ENCODE measurements around the gene OLFML3.

The OLFML3 gene

DNA sequence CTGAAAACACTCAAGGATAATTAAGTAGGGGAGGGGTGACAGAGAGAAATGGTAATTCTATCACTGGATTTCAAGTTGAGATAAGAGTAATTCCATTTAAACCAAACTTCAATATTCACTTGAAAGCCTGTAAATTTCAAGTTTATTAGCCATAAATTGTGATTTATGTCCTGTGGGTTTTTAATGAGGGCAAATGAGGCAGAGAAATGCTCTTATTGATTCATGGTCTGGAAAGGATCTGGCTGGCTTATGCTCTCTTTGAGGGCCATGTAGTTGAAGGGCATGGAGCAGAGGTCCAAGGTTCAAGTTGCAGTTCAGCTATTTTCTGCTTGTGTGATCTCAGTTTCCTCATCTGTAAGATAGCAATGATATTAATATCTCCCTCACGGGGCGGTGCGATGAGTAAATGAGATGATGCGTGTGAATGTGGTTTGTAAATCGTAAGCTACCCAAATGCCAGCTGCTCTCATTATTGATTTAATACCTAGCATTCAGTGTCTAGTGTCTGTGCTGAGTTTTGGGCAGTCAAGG lies 12.3 kb downstream of the OLFML3 start:
- TF ChIP-seq CREB1 (IDR thresholded peaks at IDR 0.05; ENCODE audit: low read depth) = no peak

GRCh38 chr1:113993072-113993471 lies 13.8 kb downstream of the OLFML3 start:
- TF ChIP-seq TCF12 (IDR thresholded peaks at IDR 0.05; ENCODE audit: low read depth) (no peak), EP300 (IDR thresholded peaks at IDR 0.05; ENCODE audit: borderline replicate concordance) (no peak), ZBTB7A (IDR thresholded peaks at IDR 0.05; ENCODE audit: low read depth) (no peak), CREB1 (IDR thresholded peaks at IDR 0.05; ENCODE audit: low read depth) (no peak), CEBPB (IDR thresholded peaks at IDR 0.05) (no peak), RAD21 (IDR thresholded peaks at IDR 0.05; ENCODE audit: low read depth) (no peak), TEAD4 (IDR thresholded peaks at IDR 0.05) (no peak)

- TF ChIP-seq TEAD4 (IDR thresholded peaks at IDR 0.05) (no peak), REST (IDR thresholded peaks at IDR 0.05; ENCODE audit: low read depth) (no peak), CEBPB (IDR thresholded peaks at IDR 0.05) (no peak), YY1 (IDR thresholded peaks at IDR 0.05; ENCODE audit: low read depth) (no peak), TAF1 (IDR thresholded peaks at IDR 0.05; ENCODE audit: low read depth) (no peak), EGR1 (IDR thresholded peaks at IDR 0.05) (no peak), NFIC (IDR thresholded peaks at IDR 0.05) (no peak), EP300 (IDR thresholded peaks at IDR 0.05; ENCODE audit: borderline replicate concordance) (no peak), TCF12 (IDR thresholded peaks at IDR 0.05; ENCODE audit: low read depth) (no peak), FOXM1 (IDR thresholded peaks at IDR 0.05; ENCODE audit: borderline replicate concordance, low read depth) (no peak), ZBTB7A (IDR thresholded peaks at IDR 0.05; ENCODE audit: low read depth) (no peak), CREB1 (IDR thresholded peaks at IDR 0.05; ENCODE audit: low read depth) (no peak), USF1 (IDR thresholded peaks at IDR 0.05) (no peak), RAD21 (IDR thresholded peaks at IDR 0.05; ENCODE audit: low read depth) (no peak)
- TF ChIP-seq, protein P1, sequence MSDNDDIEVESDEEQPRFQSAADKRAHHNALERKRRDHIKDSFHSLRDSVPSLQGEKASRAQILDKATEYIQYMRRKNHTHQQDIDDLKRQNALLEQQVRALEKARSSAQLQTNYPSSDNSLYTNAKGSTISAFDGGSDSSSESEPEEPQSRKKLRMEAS (IDR thresholded peaks at IDR 0.05) = no peak
Observed at GRCh38 chr1:113993766-113994165, 14.5 kb downstream of the OLFML3 start.

GRCh38 chr1:113995382-113995781 lies 16.1 kb downstream of the OLFML3 start:
- TF ChIP-seq NFIC (IDR thresholded peaks at IDR 0.05) (no peak), YY1 (IDR thresholded peaks at IDR 0.05; ENCODE audit: low read depth) (no peak), REST (IDR thresholded peaks at IDR 0.05; ENCODE audit: low read depth) (no peak), TEAD4 (IDR thresholded peaks at IDR 0.05) (no peak), USF1 (IDR thresholded peaks at IDR 0.05) (no peak), CREB1 (IDR thresholded peaks at IDR 0.05; ENCODE audit: low read depth) (no peak), FOXM1 (IDR thresholded peaks at IDR 0.05; ENCODE audit: borderline replicate concordance, low read depth) (no peak), ZBTB7A (IDR thresholded peaks at IDR 0.05; ENCODE audit: low read depth) (no peak), TAF1 (IDR thresholded peaks at IDR 0.05; ENCODE audit: low read depth) (no peak), CEBPB (IDR thresholded peaks at IDR 0.05) (no peak)
- TF ChIP-seq, protein P1 (IDR thresholded peaks at IDR 0.05) = no peak

- no peak for TF ChIP-seq ZBTB7A (IDR thresholded peaks at IDR 0.05; ENCODE audit: low read depth)
- no peak for TF ChIP-seq FOXM1 (IDR thresholded peaks at IDR 0.05; ENCODE audit: borderline replicate concordance, low read depth)
- no peak for TF ChIP-seq TAF1 (IDR thresholded peaks at IDR 0.05; ENCODE audit: low read depth)
- no peak for TF ChIP-seq EGR1 (IDR thresholded peaks at IDR 0.05)
- no peak for TF ChIP-seq TEAD4 (IDR thresholded peaks at IDR 0.05)
- no peak for TF ChIP-seq USF1 (IDR thresholded peaks at IDR 0.05)
- TF ChIP-seq REST (IDR thresholded peaks at IDR 0.05; ENCODE audit: low read depth) = no peak
- no peak for TF ChIP-seq NFIC (IDR thresholded peaks at IDR 0.05)
- no peak for TF ChIP-seq YY1 (IDR thresholded peaks at IDR 0.05; ENCODE audit: low read depth)
- no peak for TF ChIP-seq EP300 (IDR thresholded peaks at IDR 0.05; ENCODE audit: borderline replicate concordance)
- TF ChIP-seq, protein P1 (IDR thresholded peaks at IDR 0.05) = no peak
- no peak for TF ChIP-seq CEBPB (IDR thresholded peaks at IDR 0.05)
- TF ChIP-seq RAD21 (IDR thresholded peaks at IDR 0.05; ENCODE audit: low read depth) = no peak
- no peak for TF ChIP-seq TCF12 (IDR thresholded peaks at IDR 0.05; ENCODE audit: low read depth)
- TF ChIP-seq CREB1 (IDR thresholded peaks at IDR 0.05; ENCODE audit: low read depth) = no peak
Observed at GRCh38 chr1:113998361-113998760, 19.1 kb downstream of the OLFML3 start.
